Progenitor cell of endocrine pancreas (in vitro differentiated cells): ENCODE data around the gene CCDC24. TPM values are rescaled to one million over a fixed set of nuclear protein-coding genes. Genes with fewer than 3 reads are reported as not detected.

ENCODE experiments used
- DNase-seq: peaks from one replicate; pipeline ENCODE4 v3.0.0; 2021; ENCODE audit warnings: low spot score; ENCODE audit not compliant: unreplicated experiment
- H3K27ac Mint-ChIP-seq: 2 replicates; pipeline ENCODE4 v1.8.0; 2021; ENCODE audit warnings: mild to moderate bottlenecking, moderate library complexity, mixed read lengths
- H3K27me3 Mint-ChIP-seq: 2 replicates; pipeline ENCODE4 v1.8.0; 2021; ENCODE audit warnings: mixed read lengths
- H3K36me3 Mint-ChIP-seq: 2 replicates; pipeline ENCODE4 v1.8.0; 2022; ENCODE audit warnings: mixed read lengths; ENCODE audit not compliant: insufficient read depth
- H3K4me1 Mint-ChIP-seq: 2 replicates; pipeline ENCODE4 v1.8.0; 2021; ENCODE audit warnings: low read depth, mixed read lengths
- H3K4me3 Mint-ChIP-seq: 2 replicates; pipeline ENCODE4 v1.8.0; 2021; ENCODE audit warnings: low read depth, mild to moderate bottlenecking, moderate library complexity, mixed read lengths
- H3K9me3 Mint-ChIP-seq: 2 replicates; pipeline ENCODE4 v1.8.0; 2021; ENCODE audit warnings: low read depth, mixed read lengths
- CTCF ChIP-seq: fragments of 200-600 bp; sonication (generic); IDR thresholded peaks from one replicate; pipeline ENCODE4 v1.5.0; 2021; ENCODE audit warnings: antibody characterized with exemption, mild to moderate bottlenecking; ENCODE audit not compliant: unreplicated experiment
- total RNA-seq: library from RNA; stranded (reverse); gene quantifications from 2 replicates; pipeline ENCODE4 v1.2.1, GENCODE V29; 2021

The CCDC24 gene
- total RNA-seq, 1 donor from 2014 or later, result 35.9 TPM

- H3K27ac Mint-ChIP-seq, result peak overlapping the region; percentile 97
- H3K27me3 Mint-ChIP-seq, result no peaks in the 10 kb centered on the region
- no peak for DNase-seq
- no peak for TF ChIP-seq CTCF
- H3K9me3 Mint-ChIP-seq, result no peaks in the 10 kb centered on the region
- peak overlapping the region; percentile 87 for H3K4me3 Mint-ChIP-seq
- no peaks in the 10 kb centered on the region for H3K36me3 Mint-ChIP-seq
- peaks cover 28% of the 10 kb centered on the region for H3K4me1 Mint-ChIP-seq
Measured at GRCh38 chr1:44032170-44032790, 40.9 kb downstream of the CCDC24 start.

- Mint-ChIP-seq H3K27ac (no peak overlapping the region), H3K9me3 (no peaks in the 10 kb centered on the region), H3K4me3 (no peak overlapping the region), H3K4me1 (peaks cover 30% of the 10 kb centered on the region), H3K27me3 (no peaks in the 10 kb centered on the region), H3K36me3 (no peaks in the 10 kb centered on the region)
- no peak for DNase-seq
- no peak for TF ChIP-seq CTCF
Measured at GRCh38 chr1:44033041-44033575, 41.7 kb downstream of the CCDC24 start.

GRCh38 chr1:44033756-44034155 is 42.4 kb downstream of the CCDC24 start:
- Mint-ChIP-seq H3K4me1 (peaks cover 30% of the 10 kb centered on the region), H3K27ac (no peak overlapping the region), H3K27me3 (no peaks in the 10 kb centered on the region), H3K9me3 (no peaks in the 10 kb centered on the region), H3K4me3 (no peak overlapping the region), H3K36me3 (no peaks in the 10 kb centered on the region)
- DNase-seq, result no peak
- TF ChIP-seq CTCF, result no peak

- Mint-ChIP-seq H3K4me3 (no peak overlapping the region), H3K27me3 (no peaks in the 10 kb centered on the region), H3K9me3 (no peaks in the 10 kb centered on the region), H3K4me1 (peaks cover 29% of the 10 kb centered on the region), H3K27ac (no peak overlapping the region), H3K36me3 (no peaks in the 10 kb centered on the region)
- no peak for TF ChIP-seq CTCF
- no peak for DNase-seq
Measured at GRCh38 chr1:44034423-44034822, 43.0 kb downstream of the CCDC24 start.

GRCh38 chr1:44034976-44035716 is 43.7 kb downstream of the CCDC24 start:
- Mint-ChIP-seq H3K4me1 (peaks cover 26% of the 10 kb centered on the region), H3K4me3 (no peak overlapping the region), H3K27ac (no peak overlapping the region), H3K36me3 (no peaks in the 10 kb centered on the region), H3K27me3 (no peaks in the 10 kb centered on the region), H3K9me3 (no peaks in the 10 kb centered on the region)
- TF ChIP-seq CTCF, result no peak
- DNase-seq, result no peak
